GM06990 (cell line): ENCODE data around the gene OSBPL10.

Experiments used
- DNase-seq: peaks from one replicate; pipeline ENCODE4 v3.0.0-alpha.2; 2011; ENCODE audit not compliant: insufficient read length; ENCODE audit errors: extremely low read depth
- H3K27me3 ChIP-seq: replicated peaks from 2 replicates; pipeline ENCODE4 v1.6.0; 2011; ENCODE audit warnings: low read length; ENCODE audit not compliant: control insufficient read depth, insufficient read depth
- H3K36me3 ChIP-seq: 2 replicates; pipeline ENCODE4 v1.5.1; 2011; ENCODE audit warnings: low read length; ENCODE audit not compliant: control insufficient read depth, insufficient read depth
- H3K4me3 ChIP-seq: replicated peaks from 2 replicates; pipeline ENCODE4 v1.5.1; 2011; ENCODE audit warnings: low read depth, mild to moderate bottlenecking, control low read depth, low read length
- CTCF ChIP-seq: IDR thresholded peaks from 2 replicates; pipeline ENCODE4 v1.5.1; 2011; ENCODE audit warnings: low read length, control low read depth, mild to moderate bottlenecking, inconsistent platforms; ENCODE audit not compliant: insufficient read depth, poor library complexity, severe bottlenecking

OSBPL10 gene

GRCh38 chr3:31984321-31984720 is 3.3 kb upstream of the OSBPL10 start:
- no peak for TF ChIP-seq CTCF
- no peaks in the 10 kb centered on the region for H3K36me3 ChIP-seq

GRCh38 chr3:31980530-31981205 is 394 bp downstream of the OSBPL10 start:
- TF ChIP-seq CTCF = no peak

More at GRCh38 chr3:31984321-31984720, 3.3 kb upstream of the OSBPL10 start:
- Histone ChIP-seq H3K4me3 (no peak overlapping the region), H3K27me3 (peaks cover 5% of the 10 kb centered on the region; the same call in 1 of the 2 replicates)
- no peak for DNase-seq

GRCh38 chr3:31979001-31979697 is 1.9 kb downstream of the OSBPL10 start:
- Histone ChIP-seq H3K27me3 (peaks cover 5% of the 10 kb centered on the region; the same call in 1 of the 2 replicates), H3K36me3 (no peaks in the 10 kb centered on the region), H3K4me3 (no peak overlapping the region)
- TF ChIP-seq CTCF = no peak
- DNase-seq = peak; percentile 44

More at GRCh38 chr3:31980530-31981205, 394 bp downstream of the OSBPL10 start:
- DNase-seq = peak; percentile 70
- H3K27me3 ChIP-seq = peaks cover 5% of the 10 kb centered on the region; the same call in 1 of the 2 replicates
- H3K4me3 ChIP-seq = peak overlapping the region; percentile 63
- H3K36me3 ChIP-seq = no peaks in the 10 kb centered on the region

- no peaks in the 10 kb centered on the region for H3K36me3 ChIP-seq
- no peak overlapping the region for H3K4me3 ChIP-seq
- peaks cover 5% of the 10 kb centered on the region; the same call in 1 of the 2 replicates for H3K27me3 ChIP-seq
- no peak for DNase-seq
- TF ChIP-seq CTCF = no peak
Observed at GRCh38 chr3:31978553-31978952, 2.5 kb downstream of the OSBPL10 start.

- Histone ChIP-seq H3K36me3 (no peaks in the 10 kb centered on the region), H3K4me3 (no peak overlapping the region), H3K27me3 (peaks cover 5% of the 10 kb centered on the region; the same call in 1 of the 2 replicates)
- no peak for TF ChIP-seq CTCF
- DNase-seq = no peak
Observed at GRCh38 chr3:31977736-31978135, 3.3 kb downstream of the OSBPL10 start.
